GM23338 (cell line): ENCODE data around the gene RIN3. TPM values are rescaled to one million over a fixed set of nuclear protein-coding genes. Genes with fewer than 3 reads are reported as not detected.

ENCODE experiments used
- ATAC-seq: fragments of 200-7000 bp; cut with Tn5 transposase; 3 replicates; pipeline ENCODE4 v1.9.1; 2020
- DNase-seq: peaks from one replicate; pipeline ENCODE4 v3.0.0-alpha.2; 2015; ENCODE audit warnings: low spot score
- H2AFZ ChIP-seq: fragments of 200-600 bp; sonication (generic); 2 replicates; pipeline ENCODE4 v1.8.0; 2016; ENCODE audit warnings: antibody characterized with exemption, mild to moderate bottlenecking, moderate library complexity
- H3F3A ChIP-seq: fragments of 200-600 bp; sonication (generic); replicated peaks from 2 replicates; pipeline ENCODE4 v1.8.0; 2017; ENCODE audit warnings: antibody characterized with exemption, mixed run types, low read depth
- H3K27ac ChIP-seq: fragments of 200-600 bp; sonication (generic); 2 replicates; pipeline ENCODE4 v1.6.1; 2016; ENCODE audit warnings: low read depth
- H3K27me3 ChIP-seq: fragments of 200-600 bp; sonication (generic); 2 replicates; pipeline ENCODE4 v1.8.0; 2016; ENCODE audit warnings: mild to moderate bottlenecking, mixed run types, moderate library complexity; ENCODE audit not compliant: insufficient read depth
- H3K36me3 ChIP-seq: fragments of 200-600 bp; sonication (generic); 2 replicates; pipeline ENCODE4 v1.8.0; 2016; ENCODE audit warnings: mild to moderate bottlenecking; ENCODE audit not compliant: insufficient read depth
- H3K4me1 ChIP-seq: fragments of 200-600 bp; sonication (generic); 2 replicates; pipeline ENCODE4 v1.8.0; 2016; ENCODE audit warnings: mild to moderate bottlenecking, moderate library complexity; ENCODE audit not compliant: insufficient read depth
- H3K4me2 ChIP-seq: fragments of 200-600 bp; sonication (generic); 2 replicates; pipeline ENCODE4 v1.7.1; 2017; ENCODE audit warnings: mixed run types
- H3K4me3 ChIP-seq: fragments of 200-600 bp; sonication (generic); 2 replicates; pipeline ENCODE4 v1.6.1; 2016; ENCODE audit warnings: mixed run types
- H3K79me2 ChIP-seq: fragments of 200-600 bp; sonication (generic); replicated peaks from 2 replicates; pipeline ENCODE4 v1.8.0; 2017; ENCODE audit warnings: mild to moderate bottlenecking; ENCODE audit not compliant: insufficient read depth
- H3K9me2 ChIP-seq: fragments of 200-600 bp; sonication (generic); 2 replicates; pipeline ENCODE4 v1.8.0; 2017; ENCODE audit not compliant: insufficient read depth
- H4K20me1 ChIP-seq: fragments of 200-600 bp; sonication (generic); replicated peaks from 2 replicates; pipeline ENCODE4 v1.8.0; 2017; ENCODE audit warnings: mild to moderate bottlenecking; ENCODE audit not compliant: insufficient read depth
- H3K27ac Mint-ChIP-seq: 2 replicates; pipeline ENCODE4 v1.8.0; 2020; ENCODE audit warnings: inconsistent platforms, mild to moderate bottlenecking, moderate library complexity, mixed read lengths
- H3K27me3 Mint-ChIP-seq: 3 replicates; pipeline ENCODE4 v1.8.0; 2022; ENCODE audit warnings: low read depth, mild to moderate bottlenecking, moderate library complexity, mixed read lengths, inconsistent platforms; ENCODE audit not compliant: insufficient read depth, poor library complexity
- H3K36me3 Mint-ChIP-seq: 3 replicates; pipeline ENCODE4 v1.8.0; 2021; ENCODE audit warnings: low read depth, mild to moderate bottlenecking, inconsistent platforms, moderate library complexity, mixed read lengths
- H3K4me1 Mint-ChIP-seq: 3 replicates; pipeline ENCODE4 v1.8.0; 2020; ENCODE audit warnings: mild to moderate bottlenecking, inconsistent platforms, mixed read lengths
- H3K4me3 Mint-ChIP-seq: 3 replicates; pipeline ENCODE4 v1.8.0; 2021; ENCODE audit warnings: moderate library complexity, mild to moderate bottlenecking, inconsistent platforms, mixed read lengths
- H3K9me3 Mint-ChIP-seq: 3 replicates; pipeline ENCODE4 v1.8.0; 2020; ENCODE audit warnings: moderate library complexity, mild to moderate bottlenecking, inconsistent platforms, mixed read lengths
- CREB1 ChIP-seq: fragments of 250-450 bp; sonication (Bioruptor Pico); IDR thresholded peaks from 2 replicates; pipeline ENCODE4 v1.5.0; 2020; ENCODE audit warnings: low read depth, mild to moderate bottlenecking, moderate library complexity
- CTCF ChIP-seq, 2 experiments: fragments of 200-600 bp in 1 of 2; sonication (generic) in 1 of 2; conservative IDR thresholded peaks; 2 replicates each; pipeline versions ENCODE4 v1.5.1 to v1.6.1; 2016 to 2017; ENCODE audit warnings: antibody characterized with exemption in 2 of 2, low read depth in 2 of 2, mild to moderate bottlenecking in 2 of 2, moderate library complexity in 1 of 2
- ETS1 ChIP-seq: IDR thresholded peaks from 2 replicates; pipeline ENCODE4 v1.6.1; 2016; ENCODE audit warnings: antibody characterized with exemption
- EZH2 ChIP-seq: fragments of 200-600 bp; sonication (generic); IDR thresholded peaks from one replicate; pipeline ENCODE4 v1.8.0; 2017; ENCODE audit warnings: antibody characterized with exemption, mild to moderate bottlenecking, low read depth; ENCODE audit not compliant: unreplicated experiment
- EZH2phosphoT487 ChIP-seq: fragments of 200-600 bp; sonication (generic); IDR thresholded peaks from one replicate; pipeline ENCODE4 v1.8.1; 2018; ENCODE audit warnings: antibody characterized with exemption; ENCODE audit not compliant: unreplicated experiment
- JUNB ChIP-seq: IDR thresholded peaks from one replicate; pipeline ENCODE4 v1.6.1; 2016; ENCODE audit warnings: antibody characterized with exemption; ENCODE audit not compliant: unreplicated experiment
- NANOG ChIP-seq: IDR thresholded peaks from 2 replicates; pipeline ENCODE4 v1.6.1; 2016; ENCODE audit warnings: antibody characterized with exemption, borderline replicate concordance
- POLR2AphosphoS5 ChIP-seq: IDR thresholded peaks from 2 replicates; pipeline ENCODE4 v1.6.1; 2016; ENCODE audit warnings: antibody characterized with exemption, low read depth
- REST ChIP-seq: IDR thresholded peaks from one replicate; pipeline ENCODE4 v1.6.1; 2018; ENCODE audit warnings: antibody characterized with exemption; ENCODE audit not compliant: unreplicated experiment
- STAT1 ChIP-seq: IDR thresholded peaks from one replicate; pipeline ENCODE4 v1.6.1; 2016; ENCODE audit warnings: antibody characterized with exemption; ENCODE audit not compliant: unreplicated experiment
- ZNF114 ChIP-seq: fragments of 250-450 bp; sonication (Bioruptor Pico); IDR thresholded peaks from 2 replicates; pipeline ENCODE4 v1.5.0; 2020; ENCODE audit warnings: mild to moderate bottlenecking, moderate library complexity
- ZNF331 ChIP-seq: fragments of 250-450 bp; sonication (Bioruptor Pico); IDR thresholded peaks from 2 replicates; pipeline ENCODE4 v1.5.0; 2020; ENCODE audit warnings: low read depth, mild to moderate bottlenecking, moderate library complexity
- ZNF462 ChIP-seq: fragments of 250-450 bp; sonication (Bioruptor Pico); IDR thresholded peaks from 2 replicates; pipeline ENCODE4 v1.5.0; 2020; ENCODE audit warnings: mild to moderate bottlenecking, moderate library complexity
- polyA plus RNA-seq: library from polyadenylated mRNA; unstranded; fragments of >200 nt; fragmentation: Nextera tagmentation; extraction: Ambion mirVana; gene quantifications from 2 replicates; pipeline ENCODE4 v1.2.1, GENCODE V29; 2016
- total RNA-seq: library from RNA; depleted of rRNA; stranded (reverse); fragments of >200 nt; shearing (Covaris generic); gene quantifications from 2 replicates; pipeline ENCODE4 v1.2.3, GENCODE V29; 2014

Gene RIN3
- total and polyA plus RNA-seq, 2 experiments from 2014 or later = 0.97 to 1.5 TPM

GRCh38 chr14:92626041-92626440 is 112.5 kb downstream of the RIN3 start:
- H3K4me3 ChIP-seq = no peak overlapping the region
- ATAC-seq = no peak

More at GRCh38 chr14:92626041-92626440, 112.5 kb downstream of the RIN3 start:
- Mint-ChIP-seq H3K27me3 (peaks cover 7% of the 10 kb centered on the region), H3K4me3 (no peak overlapping the region), H3K9me3 (peaks cover 62% of the 10 kb centered on the region), H3K4me1 (peaks cover 8% of the 10 kb centered on the region), H3K36me3 (peaks cover 31% of the 10 kb centered on the region), H3K27ac (no peak overlapping the region)
- no peaks in the 10 kb centered on the region for H3F3A ChIP-seq
- TF ChIP-seq CREB1 (no peak), ETS1 (no peak), POLR2AphosphoS5 (no peak), REST (no peak), CTCF (conservative IDR thresholded peaks at IDR 0.05; ENCODE audit: low read depth in 2 of 2) (no peak), STAT1 (no peak), ZNF462 (CRISPR knock-in tag) (no peak), ZNF331 (CRISPR knock-in tag) (no peak), EZH2phosphoT487 (no peak), ZNF114 (CRISPR knock-in tag) (no peak), EZH2 (no peak), NANOG (no peak), JUNB (no peak)
- no peaks in the 10 kb centered on the region for H3K36me3 ChIP-seq
- no peaks in the 10 kb centered on the region for H4K20me1 ChIP-seq
- H3K4me2 ChIP-seq = no peak overlapping the region
- H3K4me1 ChIP-seq = no peaks in the 10 kb centered on the region; the same call in 1 of the 2 replicates
- DNase-seq = no peak
- no peaks in the 10 kb centered on the region for H3K79me2 ChIP-seq
- H2AFZ ChIP-seq = no peak overlapping the region
- H3K9me2 ChIP-seq = no peaks in the 10 kb centered on the region
- no peak overlapping the region for H3K27ac ChIP-seq
- H3K27me3 ChIP-seq = no peaks in the 10 kb centered on the region
